SK-N-SH (cell line): ENCODE data around the gene MKRN1. TPM values are rescaled to one million over a fixed set of nuclear protein-coding genes. Genes with fewer than 3 reads are reported as not detected.

Source experiments
- CTCF ChIA-PET: fragments of 300-600, 350-600 bp; formaldehyde crosslinking; extraction: SDS; loops from one replicate; lab custom pipeline; 2021; lab: Yijun Ruan, JAX
- POLR2A ChIA-PET: fragments of 350-600 bp; sonication (Branson Sonifier 250); formaldehyde crosslinking; extraction: SDS; loops from one replicate; lab custom pipeline; 2020; ENCODE audit warnings: antibody characterized with exemption, inconsistent platforms; lab: Yijun Ruan, JAX
- DNase-seq: peaks from one replicate; pipeline ENCODE4 v3.0.0; 2012
- H2AFZ ChIP-seq: fragments of 200-600 bp; sonication (generic); 2 replicates; pipeline ENCODE4 v1.8.1; 2016; ENCODE audit warnings: antibody characterized with exemption, mild to moderate bottlenecking, low read depth
- H3F3A ChIP-seq: fragments of 200-600 bp; sonication (generic); replicated peaks from 2 replicates; pipeline ENCODE3; 2016; ENCODE audit warnings: antibody characterized with exemption, mild to moderate bottlenecking; ENCODE audit not compliant: insufficient read depth
- H3K27ac ChIP-seq, 2 experiments: fragments of 200-500 bp in 1 of 2; fragments of 200-600 bp in 1 of 2; sonication (Bioruptor generic) in 1 of 2; sonication (generic), shearing (Covaris generic) in 1 of 2; 2 replicates each; pipeline versions ENCODE4 v1.5.1 to v1.6.1; 2014 to 2016; ENCODE audit warnings: low read depth in 2 of 2, inconsistent platforms in 1 of 2, low read length in 1 of 2, mild to moderate bottlenecking in 1 of 2, mixed read lengths in 1 of 2
- H3K27me3 ChIP-seq: fragments of 200-600 bp; sonication (generic), shearing (Covaris generic); 2 replicates; pipeline ENCODE4 v1.6.1; 2016; ENCODE audit warnings: mixed run types; ENCODE audit not compliant: insufficient read depth
- H3K36me3 ChIP-seq, 2 experiments: fragments of 200-500 bp in 1 of 2; fragments of 200-600 bp in 1 of 2; sonication (Bioruptor generic) in 1 of 2; sonication (generic) in 1 of 2; replicated peaks in 1 of 2; 2 replicates each; pipeline versions ENCODE3 to v1.5.1; 2014 to 2016; ENCODE audit warnings: low read length in 1 of 2, mild to moderate bottlenecking in 1 of 2; ENCODE audit not compliant: insufficient read depth in 2 of 2, control insufficient read depth in 1 of 2
- H3K4me1 ChIP-seq, 2 experiments: fragments of 200-500 bp in 1 of 2; fragments of 200-600 bp in 1 of 2; sonication (Bioruptor generic) in 1 of 2; sonication (generic), shearing (Covaris generic) in 1 of 2; 2 replicates each; pipeline versions ENCODE4 v1.5.1 to v1.6.1; 2014 to 2016; ENCODE audit warnings: low read depth in 1 of 2, low read length in 1 of 2, mixed run types in 1 of 2; ENCODE audit not compliant: insufficient read depth in 2 of 2, control insufficient read depth in 1 of 2
- H3K4me2 ChIP-seq: fragments of 200-600 bp; sonication (generic), shearing (Covaris generic); 2 replicates; pipeline ENCODE4 v1.6.1; 2017; ENCODE audit warnings: mixed run types
- H3K4me3 ChIP-seq, 2 experiments: fragments of 200-500 bp in 1 of 2; fragments of 200-600 bp in 1 of 2; sonication (Bioruptor generic) in 1 of 2; sonication (generic), shearing (Covaris generic) in 1 of 2; 2 replicates each; pipeline versions ENCODE4 v1.5.1 to v1.8.1; 2014 to 2016; ENCODE audit warnings: low read depth in 2 of 2, inconsistent platforms in 1 of 2, low read length in 1 of 2, mild to moderate bottlenecking in 1 of 2, mixed read lengths in 1 of 2, moderate library complexity in 1 of 2
- H3K79me2 ChIP-seq: fragments of 200-600 bp; sonication (generic); 2 replicates; pipeline ENCODE4 v1.8.1; 2017; ENCODE audit warnings: mild to moderate bottlenecking; ENCODE audit not compliant: insufficient read depth
- H3K9ac ChIP-seq: fragments of 200-600 bp; sonication (generic); 2 replicates; pipeline ENCODE4 v1.6.1; 2017; ENCODE audit warnings: mixed run types
- H3K9me2 ChIP-seq: fragments of 200-600 bp; sonication (generic); 2 replicates; pipeline ENCODE4 v1.6.1; 2017; ENCODE audit warnings: mixed run types
- H3K9me3 ChIP-seq: fragments of 200-600 bp; sonication (generic); 2 replicates; pipeline ENCODE4 v1.6.1; 2017; ENCODE audit warnings: mixed run types, mild to moderate bottlenecking, moderate library complexity
- H4K20me1 ChIP-seq: fragments of 200-600 bp; sonication (generic); 2 replicates; pipeline ENCODE4 v1.6.1; 2017; ENCODE audit warnings: mild to moderate bottlenecking, mixed run types; ENCODE audit not compliant: insufficient read depth
- CHD2 ChIP-seq: fragments of 150-350 bp; IDR thresholded peaks from 2 replicates; pipeline ENCODE4 v1.6.1; 2018; ENCODE audit warnings: low read length; ENCODE audit not compliant: partially characterized antibody
- CTCF ChIP-seq: fragments of 200-600 bp; sonication (generic); IDR thresholded peaks from 2 replicates; pipeline ENCODE4 v1.6.1; 2017; ENCODE audit warnings: antibody characterized with exemption, mild to moderate bottlenecking, moderate library complexity
- ELF1 ChIP-seq: IDR thresholded peaks from 2 replicates; pipeline ENCODE4 v1.4.0; 2012
- FOSL2 ChIP-seq: IDR thresholded peaks from 2 replicates; pipeline ENCODE4 v1.4.0; 2012; ENCODE audit warnings: low read depth, mild to moderate bottlenecking, moderate library complexity, borderline replicate concordance
- GABPA ChIP-seq: IDR thresholded peaks from 2 replicates; pipeline ENCODE4 v1.4.0; 2012; ENCODE audit warnings: low read depth, mild to moderate bottlenecking
- JUND ChIP-seq: IDR thresholded peaks from 2 replicates; pipeline ENCODE4 v1.4.0; 2012
- NFIC ChIP-seq: IDR thresholded peaks from 2 replicates; pipeline ENCODE4 v1.4.0; 2012; ENCODE audit warnings: borderline replicate concordance
- NRF1 ChIP-seq: IDR thresholded peaks from 2 replicates; pipeline ENCODE4 v1.6.1; 2012; ENCODE audit warnings: low read depth, mild to moderate bottlenecking, low read length
- PBX3 ChIP-seq: IDR thresholded peaks from 2 replicates; pipeline ENCODE4; 2012
- POLR2AphosphoS5 ChIP-seq: IDR thresholded peaks from 2 replicates; pipeline ENCODE4 v1.6.1; 2012; ENCODE audit warnings: low read depth, low read length
- RCOR1 ChIP-seq: fragments of 150-350 bp; IDR thresholded peaks from 2 replicates; pipeline ENCODE4 v1.6.1; 2017; ENCODE audit warnings: antibody characterized with exemption, low read length
- REST ChIP-seq: IDR thresholded peaks from 2 replicates; pipeline ENCODE4 v1.6.1; 2012; ENCODE audit warnings: mild to moderate bottlenecking, low read depth, low read length, moderate library complexity
- RFX5 ChIP-seq: IDR thresholded peaks from 2 replicates; pipeline ENCODE4 v1.6.1; 2012; ENCODE audit warnings: mild to moderate bottlenecking, improper control_type of control experiment, low read length
- RXRA ChIP-seq: IDR thresholded peaks from 2 replicates; pipeline ENCODE4 v1.4.0; 2012; ENCODE audit warnings: low read depth, mild to moderate bottlenecking, borderline replicate concordance
- SIN3A ChIP-seq: IDR thresholded peaks from 2 replicates; pipeline ENCODE4 v1.6.1; 2012; ENCODE audit warnings: low read depth, mild to moderate bottlenecking, low read length, moderate library complexity, borderline replicate concordance
- SMC3 ChIP-seq: IDR thresholded peaks from 2 replicates; pipeline ENCODE4 v1.6.1; 2012; ENCODE audit warnings: low read depth, low read length, improper control_type of control experiment
- TCF12 ChIP-seq: IDR thresholded peaks from 2 replicates; pipeline ENCODE4 v1.4.0; 2012
- USF2 ChIP-seq: fragments of 150-350 bp; IDR thresholded peaks from 2 replicates; pipeline ENCODE4 v1.6.1; 2017; ENCODE audit warnings: antibody characterized with exemption, low read length, low read depth, borderline replicate concordance
- ZBTB33 ChIP-seq: IDR thresholded peaks from 2 replicates; pipeline ENCODE4 v1.4.0; 2012; ENCODE audit warnings: low read depth, borderline replicate concordance
- WGBS: methylation state at CpG from one replicate; pipeline ENCODE4 v1.1.6; 2017; ENCODE audit warnings: low lambda C conversion rate; 5-methylcytosine and 5-hydroxymethylcytosine counted together
- polyA plus RNA-seq, 3 experiments: library from polyadenylated mRNA; depleted of rRNA; stranded (reverse); fragments of >200 nt; gene quantifications; 2 replicates each; pipeline ENCODE4 v1.2.3, GENCODE V29; 2012

Gene MKRN1
- polyA plus RNA-seq, 1 of the 3 experiments (the other 2 are of a cell fraction) = 53.5 TPM

- POLR2A ChIA-PET = no interaction called here
- no peaks in the 10 kb centered on the region for H3K27me3 ChIP-seq
- peak; percentile 70 for DNase-seq
- TF ChIP-seq USF2 = no peak
- TF ChIP-seq GABPA = no peak
- no peak for TF ChIP-seq JUND
- TF ChIP-seq CHD2 = peak; percentile 84
- no peak for TF ChIP-seq RXRA
- TF ChIP-seq SMC3 = no peak
- no peak for TF ChIP-seq ELF1
- no peak for TF ChIP-seq POLR2AphosphoS5
- TF ChIP-seq NFIC = peak; percentile 36; the same call in 1 of the 2 replicates
- TF ChIP-seq PBX3 = no peak
- no peak for TF ChIP-seq SIN3A
- TF ChIP-seq, all 33 proteins: peak for 2
- H3K4me2 ChIP-seq = no peak overlapping the region
- H3K9me2 ChIP-seq = no peaks in the 10 kb centered on the region
- H2AFZ ChIP-seq = no peak overlapping the region
- no peaks in the 10 kb centered on the region for H3K9me3 ChIP-seq
- H3K4me3 ChIP-seq = no peak overlapping the region
- peaks cover 0 to 8% of the 10 kb centered on the region in 2 experiments; a peak in 1 of 4 replicates for H3K4me1 ChIP-seq
- H4K20me1 ChIP-seq = no peaks in the 10 kb centered on the region
- no peak overlapping the region for H3K27ac ChIP-seq
- H3K36me3 ChIP-seq = no peaks in the 10 kb centered on the region
- H3F3A ChIP-seq = peaks cover 4% of the 10 kb centered on the region
- no peak overlapping the region for H3K9ac ChIP-seq
- H3K79me2 ChIP-seq = no peaks in the 10 kb centered on the region
- WGBS = 39% methylated on average over 9 of the region's 9 CpGs
- CTCF ChIA-PET = interaction anchor here (0.9 to 14.8 kb wide), 4 partner anchors 25 to 132 kb away, joined by 3 to 433 read pairs (median 4); partner anchors contain the start of gene DENND2A
These were observed 33.2 kb upstream of the MKRN1 start for GRCh38 chr7:140512317-140513000.

GRCh38 chr7:140509789-140510188 is 30.5 kb upstream of the MKRN1 start:
- Histone ChIP-seq H3K4me2 (no peak overlapping the region), H4K20me1 (no peaks in the 10 kb centered on the region), H2AFZ (no peak overlapping the region), H3K4me1 (peaks cover 3 to 20% of the 10 kb centered on the region in 2 experiments; a peak in 1 of 4 replicates), H3K36me3 (no peaks in the 10 kb centered on the region), H3K9me3 (no peaks in the 10 kb centered on the region), H3K4me3 (no peak overlapping the region), H3K9ac (no peak overlapping the region), H3K9me2 (no peaks in the 10 kb centered on the region), H3F3A (peaks cover 4% of the 10 kb centered on the region), H3K27me3 (no peaks in the 10 kb centered on the region), H3K27ac (no peak overlapping the region), H3K79me2 (no peaks in the 10 kb centered on the region)
- 50% methylated on average over 5 of the region's 5 CpGs for WGBS
- no peak for DNase-seq
- ChIA-PET POLR2A (no interaction called here), CTCF (interaction anchor here (1.8 to 14.8 kb wide), 2 partner anchors 16 to 135 kb away, joined by 5 to 433 read pairs; partner anchors contain the start of gene DENND2A)
- no peak for TF ChIP-seq POLR2AphosphoS5
- TF ChIP-seq TCF12 = no peak
- no peak for TF ChIP-seq RCOR1
- no peak for TF ChIP-seq GABPA
- no peak for TF ChIP-seq CTCF
- TF ChIP-seq REST = no peak
- no peak for TF ChIP-seq NRF1
- no peak for TF ChIP-seq RFX5
- TF ChIP-seq FOSL2 = no peak
- no peak for TF ChIP-seq ZBTB33
- no peak for TF ChIP-seq JUND
